Activated CD4-positive, alpha-beta T cell treated with anti-CD3 and anti-CD28 coated beads, Interleukin-2, amount 10 ng/mL, durations not matched to agents 24 days and 14 days (primary cell): Measurements from ENCODE around the gene ATP8A1. TPM values are rescaled to one million over a fixed set of nuclear protein-coding genes. Genes with fewer than 3 reads are reported as not detected.
"Not testable (repeated sequence)": the region's sequence is repeated elsewhere in the genome, so short reads cannot be mapped to it uniquely, and the experiment has no call there.

ENCODE experiments used
- DNase-seq: peaks from one replicate; pipeline ENCODE4 v3.0.0; 2022
- H3K27ac Mint-ChIP-seq: one replicate; pipeline ENCODE4 v1.8.0; 2022; ENCODE audit warnings: mild to moderate bottlenecking, mixed read lengths
- H3K27me3 Mint-ChIP-seq: one replicate; pipeline ENCODE4 v1.8.0; 2022; ENCODE audit warnings: mixed read lengths
- H3K36me3 Mint-ChIP-seq: one replicate; pipeline ENCODE4 v1.8.0; 2022; ENCODE audit warnings: low read depth, mild to moderate bottlenecking, mixed read lengths
- H3K4me1 Mint-ChIP-seq: one replicate; pipeline ENCODE4 v1.8.0; 2021; ENCODE audit warnings: mixed read lengths
- H3K4me3 Mint-ChIP-seq: one replicate; pipeline ENCODE4 v1.8.0; 2022; ENCODE audit warnings: mild to moderate bottlenecking, moderate library complexity, mixed read lengths
- H3K9me3 Mint-ChIP-seq: one replicate; pipeline ENCODE4 v1.8.0; 2021; ENCODE audit warnings: mixed read lengths
- intact Hi-C: fragments of 100-400 bp; cut with micrococcal nuclease; formaldehyde crosslinking; loops from one replicate; pipeline ENCODE4 v1.15.1; 2023
- total RNA-seq: library from RNA; stranded (reverse); gene quantifications from 2 replicates; pipeline ENCODE4 v1.2.3, GENCODE V29; 2022

ATP8A1 gene
- total RNA-seq, 1 donor from 2014 or later: 24.3 TPM

DNA sequence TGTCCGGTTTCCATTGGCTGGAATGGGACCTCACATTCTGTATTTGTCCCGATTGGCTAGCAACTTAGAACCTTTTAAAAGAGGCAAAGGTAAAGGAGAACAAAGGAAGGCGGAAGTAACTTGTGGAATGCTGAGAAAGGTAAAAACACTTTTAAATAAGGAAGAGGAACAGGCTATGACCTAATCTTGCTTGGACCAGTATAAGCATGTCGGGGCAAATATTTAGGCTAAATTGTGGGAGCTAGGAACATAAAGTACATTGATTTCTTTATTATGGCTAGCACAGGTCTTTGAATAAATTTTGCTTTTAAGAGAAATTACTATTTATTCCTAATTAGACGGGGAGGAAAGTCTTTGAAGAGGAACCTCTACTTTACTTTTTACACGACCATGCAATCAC lies 170.7 kb downstream of the ATP8A1 start:
- H3K4me1 Mint-ChIP-seq, H3K27me3 Mint-ChIP-seq, H3K9me3 Mint-ChIP-seq, DNase-seq, H3K4me3 Mint-ChIP-seq, H3K27ac Mint-ChIP-seq, H3K36me3 Mint-ChIP-seq, intact Hi-C loops: not testable (repeated sequence)

DNA sequence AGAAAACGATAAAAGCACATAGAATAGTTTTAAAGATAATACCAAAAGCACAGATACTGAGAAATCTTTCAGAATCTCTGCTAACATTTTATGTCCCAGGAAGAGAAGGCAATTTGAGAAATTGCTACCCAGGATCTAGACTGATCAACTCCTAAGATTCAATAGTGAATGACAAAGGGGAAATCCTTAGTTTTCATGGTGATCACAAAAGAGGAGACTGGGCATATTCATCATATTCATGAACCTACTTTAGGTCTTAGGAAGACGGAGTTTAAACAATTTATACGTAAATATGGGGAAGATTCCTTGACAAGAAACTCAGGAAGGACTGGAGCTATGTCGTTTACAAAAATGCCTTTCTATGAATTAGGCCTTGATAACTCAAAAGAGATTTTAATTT lies 172.3 kb downstream of the ATP8A1 start:
- Mint-ChIP-seq H3K4me1 (no peaks in the 10 kb centered on the region), H3K9me3 (no peaks in the 10 kb centered on the region), H3K36me3 (peaks cover 3% of the 10 kb centered on the region), H3K27me3 (no peaks in the 10 kb centered on the region), H3K27ac (no peak overlapping the region), H3K4me3 (no peak overlapping the region)
- intact Hi-C loops: no loop called here
- no peak for DNase-seq

DNA sequence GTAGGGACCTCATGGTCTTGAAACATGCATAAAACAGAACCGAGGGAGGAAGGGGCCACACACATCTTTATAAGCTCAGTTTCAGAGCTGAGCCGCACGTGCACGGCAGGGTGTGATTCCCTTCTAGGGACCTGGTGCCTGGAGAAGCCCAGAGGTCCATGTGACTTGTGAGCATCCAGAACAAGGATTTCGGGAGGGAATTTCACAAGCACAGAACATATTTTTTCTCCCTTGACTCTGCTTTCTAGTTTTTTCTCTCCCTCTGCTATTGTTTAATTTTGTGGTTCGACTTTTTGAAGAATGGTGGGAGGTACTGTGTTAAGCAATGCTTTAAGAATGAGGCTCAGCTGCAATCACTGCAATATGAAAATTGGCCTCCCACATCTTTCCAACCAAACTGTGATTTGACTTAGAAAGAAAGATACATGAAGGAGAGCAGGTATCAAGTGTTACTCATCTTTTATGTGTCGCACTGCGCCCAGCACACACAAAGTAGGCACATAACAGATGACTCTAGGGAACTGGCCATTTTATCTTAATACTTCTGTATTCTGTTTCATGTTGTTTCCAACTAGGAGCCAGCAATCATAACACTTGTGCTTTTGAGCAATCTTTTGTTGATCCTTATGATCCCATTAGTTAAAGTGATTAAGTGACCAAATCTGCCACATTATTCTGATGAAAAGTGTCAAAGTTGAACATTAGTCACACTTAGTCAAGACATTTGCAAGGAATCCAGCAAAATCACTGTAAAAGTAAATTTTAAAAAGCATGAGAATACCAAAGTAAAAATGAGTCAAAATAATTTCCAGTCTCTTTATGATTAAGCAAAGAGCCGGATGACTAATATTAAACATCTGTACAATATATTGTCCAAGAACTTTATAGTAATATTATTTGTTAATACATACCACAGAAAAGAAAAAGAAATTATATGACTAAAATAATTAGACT lies 173.2 kb downstream of the ATP8A1 start:
- H3K4me1 Mint-ChIP-seq: no peaks in the 10 kb centered on the region
- intact Hi-C loops: no loop called here
- no peak overlapping the region for H3K27ac Mint-ChIP-seq
- no peaks in the 10 kb centered on the region for H3K9me3 Mint-ChIP-seq
- H3K4me3 Mint-ChIP-seq: no peak overlapping the region
- peaks cover 3% of the 10 kb centered on the region for H3K36me3 Mint-ChIP-seq
- no peaks in the 10 kb centered on the region for H3K27me3 Mint-ChIP-seq
- DNase-seq: no peak

DNA sequence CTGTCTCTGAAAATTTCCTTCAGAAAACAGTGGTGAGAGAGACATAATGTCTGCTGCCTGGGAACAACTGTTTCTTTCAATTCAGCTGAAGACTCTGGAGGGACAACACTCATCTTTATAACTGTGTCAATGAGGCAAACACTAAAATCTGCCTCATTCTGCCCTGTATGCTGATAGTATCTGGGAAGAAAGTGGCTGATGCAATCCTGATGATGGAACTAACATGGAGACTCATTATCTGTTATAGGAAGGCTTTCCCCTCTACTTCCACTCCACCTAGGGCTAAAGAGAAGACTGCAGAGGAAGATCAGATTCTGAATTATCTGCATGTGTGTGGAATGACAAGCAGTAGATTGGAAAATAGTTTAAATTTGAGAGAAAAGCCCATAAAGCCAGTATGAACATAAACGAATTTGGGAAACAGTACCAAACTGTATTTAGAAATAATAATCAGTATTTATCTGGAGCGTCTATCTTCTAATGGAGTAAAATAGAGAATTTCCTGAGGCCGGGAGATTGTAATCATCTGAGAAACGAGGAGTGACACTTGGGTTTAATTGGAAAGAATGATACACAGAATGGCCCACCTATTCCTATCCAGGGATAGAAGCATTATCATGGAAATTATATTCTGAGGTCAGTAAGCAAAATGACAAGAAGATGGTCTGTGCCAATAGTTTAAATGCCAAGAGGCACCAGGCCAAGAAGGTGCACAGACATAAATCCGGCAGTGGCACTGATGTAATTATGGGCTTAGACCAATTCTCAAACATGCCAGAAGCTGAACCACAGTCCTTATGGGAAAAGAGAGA lies 174.2 kb downstream of the ATP8A1 start:
- Mint-ChIP-seq H3K27ac (no peak overlapping the region), H3K27me3 (no peaks in the 10 kb centered on the region), H3K9me3 (no peaks in the 10 kb centered on the region), H3K4me1 (no peaks in the 10 kb centered on the region), H3K4me3 (no peak overlapping the region), H3K36me3 (peaks cover 3% of the 10 kb centered on the region)
- intact Hi-C loops: no loop called here
- DNase-seq: no peak

DNA sequence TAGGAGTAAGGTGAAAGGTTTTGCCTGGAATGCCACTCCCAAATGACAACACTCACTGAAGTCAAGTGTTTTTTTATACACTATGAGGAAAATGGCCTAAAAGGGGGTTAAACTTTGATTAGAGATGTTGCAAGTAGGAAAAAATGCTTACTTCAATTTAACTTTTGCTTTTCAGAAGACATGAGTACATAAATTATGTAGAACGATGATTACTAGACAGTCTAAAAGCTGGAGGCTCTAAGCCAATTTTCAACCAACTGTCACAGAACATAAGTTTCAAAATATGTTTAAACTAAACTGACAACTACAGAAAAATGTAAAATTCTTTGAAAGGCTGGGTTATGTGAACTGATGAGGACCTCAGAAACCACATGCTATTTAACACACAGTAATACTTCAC lies 176.2 kb downstream of the ATP8A1 start:
- no peak for DNase-seq
- Mint-ChIP-seq H3K4me3 (no peak overlapping the region), H3K4me1 (no peaks in the 10 kb centered on the region), H3K27ac (no peak overlapping the region), H3K27me3 (no peaks in the 10 kb centered on the region), H3K36me3 (peaks cover 3% of the 10 kb centered on the region), H3K9me3 (no peaks in the 10 kb centered on the region)
- intact Hi-C loops: no loop called here

DNA sequence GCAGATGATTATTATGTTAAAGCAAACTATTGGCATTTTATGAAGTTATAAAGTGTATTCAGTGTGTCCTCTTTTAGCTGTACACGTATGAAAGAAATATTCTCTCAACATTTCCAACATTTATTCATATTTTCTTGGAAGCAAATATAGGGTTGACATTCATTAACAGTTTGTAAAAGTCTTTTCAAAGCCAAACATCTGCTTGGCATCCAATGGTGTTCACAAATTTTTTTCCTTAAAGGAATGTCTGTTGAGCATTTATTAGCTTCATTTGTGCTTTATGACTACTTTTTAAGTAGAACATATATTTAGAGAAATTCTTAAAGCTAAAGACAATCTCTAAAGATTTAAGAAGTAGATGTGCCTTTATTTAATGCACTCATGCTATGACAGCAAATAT lies 176.6 kb downstream of the ATP8A1 start:
- Mint-ChIP-seq H3K27ac (no peak overlapping the region), H3K9me3 (no peaks in the 10 kb centered on the region), H3K4me1 (no peaks in the 10 kb centered on the region), H3K36me3 (peaks cover 3% of the 10 kb centered on the region), H3K27me3 (no peaks in the 10 kb centered on the region), H3K4me3 (no peak overlapping the region)
- no peak for DNase-seq
- intact Hi-C loops: no loop called here

DNA sequence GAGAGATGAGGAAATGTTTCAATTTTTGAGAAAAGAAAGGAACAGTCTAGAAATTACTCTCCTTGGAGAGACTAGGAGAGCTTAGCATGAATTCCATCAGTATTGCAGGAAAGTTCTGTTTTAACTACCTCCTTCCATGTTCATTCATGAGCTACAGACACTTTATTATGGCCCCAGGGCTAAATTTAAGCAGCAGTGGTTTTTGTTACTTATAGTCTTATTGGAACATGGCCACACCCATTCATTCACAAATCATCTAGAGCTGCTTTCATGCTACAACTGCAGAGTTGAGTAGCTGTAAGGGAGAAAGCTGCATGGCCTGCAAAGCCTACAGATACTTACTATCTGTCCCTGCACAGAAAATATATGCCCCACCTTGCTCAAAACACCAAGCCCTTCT lies 178.0 kb downstream of the ATP8A1 start:
- peaks cover 2% of the 10 kb centered on the region for H3K4me1 Mint-ChIP-seq

DNA sequence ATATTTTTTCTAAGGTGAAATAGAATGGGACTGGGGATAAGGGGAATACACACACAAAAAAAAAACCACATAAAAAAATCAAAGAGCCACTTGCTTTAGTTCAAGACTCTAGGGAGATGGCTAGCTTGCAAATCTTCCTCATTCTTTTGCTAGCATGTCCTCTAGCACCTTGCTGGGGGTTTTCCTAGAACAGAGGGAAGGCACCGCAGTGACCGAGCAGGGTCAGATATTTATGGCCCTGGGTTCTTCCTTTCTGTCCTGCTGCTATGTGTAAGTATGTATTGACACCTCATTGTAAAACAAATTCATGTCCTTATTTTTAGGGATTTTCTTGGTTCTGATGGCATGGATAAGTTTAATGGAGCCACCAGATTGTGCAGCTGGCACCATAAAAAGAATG lies 178.4 kb downstream of the ATP8A1 start:
- Mint-ChIP-seq H3K27ac (no peak overlapping the region), H3K27me3 (no peaks in the 10 kb centered on the region)

More for the DNA sequence above, 178.0 kb downstream of the ATP8A1 start:
- no peaks in the 10 kb centered on the region for H3K27me3 Mint-ChIP-seq
- peaks cover 3% of the 10 kb centered on the region for H3K36me3 Mint-ChIP-seq
- no peaks in the 10 kb centered on the region for H3K9me3 Mint-ChIP-seq
- DNase-seq: no peak
- H3K27ac Mint-ChIP-seq: no peak overlapping the region
- no peak overlapping the region for H3K4me3 Mint-ChIP-seq
- intact Hi-C loops: no loop called here

DNA sequence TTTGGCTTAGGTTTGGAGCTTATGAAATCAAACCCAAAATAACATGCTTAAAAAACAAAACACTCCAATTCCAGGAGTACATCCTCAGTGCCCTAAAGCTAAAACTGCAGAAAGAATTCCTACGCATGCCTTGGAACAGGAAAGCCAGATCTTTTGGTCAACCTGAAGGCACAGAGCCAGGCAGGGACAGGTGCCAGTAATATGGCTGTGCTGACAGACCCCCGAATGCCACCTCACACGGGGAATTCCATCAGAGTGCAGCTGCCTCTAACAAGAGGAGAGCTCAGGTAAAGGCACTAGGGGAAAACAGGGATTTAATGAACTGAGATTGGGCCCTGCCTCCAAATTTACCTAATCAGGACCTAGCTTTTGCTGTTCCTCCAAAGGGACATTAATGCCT lies 182.5 kb downstream of the ATP8A1 start:
- Mint-ChIP-seq H3K36me3 (no peaks in the 10 kb centered on the region), H3K27ac (no peak overlapping the region), H3K9me3 (no peaks in the 10 kb centered on the region), H3K4me1 (peaks cover 2% of the 10 kb centered on the region), H3K27me3 (no peaks in the 10 kb centered on the region), H3K4me3 (no peak overlapping the region)
- intact Hi-C loops: no loop called here
- DNase-seq: no peak

More for the DNA sequence above, 178.4 kb downstream of the ATP8A1 start:
- H3K36me3 Mint-ChIP-seq: peaks cover 2% of the 10 kb centered on the region
- DNase-seq: no peak
- H3K9me3 Mint-ChIP-seq: no peaks in the 10 kb centered on the region
- intact Hi-C loops: no loop called here
- H3K4me3 Mint-ChIP-seq: no peak overlapping the region
- peaks cover 2% of the 10 kb centered on the region for H3K4me1 Mint-ChIP-seq

DNA sequence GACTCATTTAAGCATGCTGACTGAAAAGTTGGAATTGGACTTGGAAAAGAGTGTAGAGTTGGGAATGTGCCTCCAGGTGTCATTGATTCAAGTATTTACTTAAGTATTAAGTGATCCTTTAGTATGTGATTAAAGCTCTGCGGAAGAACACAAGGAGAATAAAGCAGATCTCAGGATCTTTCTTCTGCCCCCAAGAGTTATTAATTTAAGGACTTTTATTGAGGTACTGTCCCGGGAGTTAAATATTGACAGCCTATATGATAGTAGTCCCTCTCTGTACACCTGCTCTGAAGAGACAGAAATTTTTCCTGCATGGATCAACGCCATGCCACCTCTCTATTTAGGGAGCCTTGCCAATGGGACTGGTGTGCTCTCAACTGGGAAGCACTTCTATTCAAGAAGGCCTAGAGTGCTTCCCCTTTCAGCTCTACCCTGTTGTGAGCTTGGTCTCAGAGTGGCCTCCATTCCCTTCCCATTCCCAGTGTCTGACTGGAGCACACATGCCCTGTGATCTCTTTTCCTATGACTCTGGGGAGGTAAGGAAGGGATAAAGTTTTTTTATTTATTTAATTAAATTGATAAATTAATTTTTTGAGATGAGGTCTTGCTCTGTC lies 183.7 kb downstream of the ATP8A1 start:
- Mint-ChIP-seq H3K4me3 (no peak overlapping the region), H3K27me3 (no peaks in the 10 kb centered on the region), H3K4me1 (peaks cover 2% of the 10 kb centered on the region), H3K27ac (no peak overlapping the region), H3K36me3 (no peaks in the 10 kb centered on the region), H3K9me3 (no peaks in the 10 kb centered on the region)
- intact Hi-C loops: no loop called here
- no peak for DNase-seq

DNA sequence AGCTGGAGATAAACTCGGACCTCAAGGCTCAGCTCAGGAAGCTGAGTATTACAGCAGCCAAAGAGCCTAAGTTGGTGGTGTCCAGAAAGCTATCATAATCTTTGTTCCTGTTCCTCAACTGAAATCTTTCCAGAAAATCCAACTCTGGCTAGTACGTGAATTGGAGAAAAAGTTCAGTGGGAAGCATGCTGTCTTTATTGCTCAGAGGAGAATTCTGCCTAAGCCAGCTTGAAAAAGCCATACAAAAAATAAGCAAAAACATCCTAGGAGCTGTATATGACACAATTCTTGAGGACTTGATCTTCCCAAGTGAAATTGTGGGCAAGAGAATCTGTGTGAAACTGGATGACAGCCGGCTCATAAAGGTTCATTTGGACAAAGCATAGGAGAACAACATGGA lies 185.0 kb downstream of the ATP8A1 start:
- no peaks in the 10 kb centered on the region for H3K9me3 Mint-ChIP-seq

DNA sequence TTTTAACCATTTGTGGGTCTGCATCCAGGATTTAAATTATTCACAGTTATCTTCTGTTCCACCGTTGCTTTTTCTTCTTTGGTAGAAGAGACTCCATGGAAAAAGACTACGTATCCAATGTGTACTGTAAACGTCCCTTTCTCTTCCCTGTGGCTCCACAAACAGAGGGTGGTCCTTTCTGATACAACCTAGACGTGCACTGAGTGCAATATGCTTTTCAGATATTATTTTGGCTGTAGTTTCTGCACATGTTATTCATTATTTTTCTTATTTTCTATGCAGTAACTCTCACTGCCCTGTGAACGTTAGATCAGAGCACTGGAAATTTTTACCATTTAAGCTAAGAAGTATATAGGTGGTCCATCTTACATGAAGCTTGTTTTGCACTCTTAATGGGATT lies 186.9 kb downstream of the ATP8A1 start:
- H3K9me3 Mint-ChIP-seq: no peaks in the 10 kb centered on the region
- H3K4me3 Mint-ChIP-seq: no peak overlapping the region
- H3K36me3 Mint-ChIP-seq: no peaks in the 10 kb centered on the region
- H3K27ac Mint-ChIP-seq: no peak overlapping the region
- peaks cover 2% of the 10 kb centered on the region for H3K4me1 Mint-ChIP-seq
- intact Hi-C loops: no loop called here
- no peaks in the 10 kb centered on the region for H3K27me3 Mint-ChIP-seq
- no peak for DNase-seq

More for the DNA sequence above, 185.0 kb downstream of the ATP8A1 start:
- Mint-ChIP-seq H3K36me3 (no peaks in the 10 kb centered on the region), H3K27ac (no peak overlapping the region), H3K4me1 (peaks cover 2% of the 10 kb centered on the region), H3K27me3 (no peaks in the 10 kb centered on the region), H3K4me3 (no peak overlapping the region)
- intact Hi-C loops: no loop called here
- DNase-seq: no peak

DNA sequence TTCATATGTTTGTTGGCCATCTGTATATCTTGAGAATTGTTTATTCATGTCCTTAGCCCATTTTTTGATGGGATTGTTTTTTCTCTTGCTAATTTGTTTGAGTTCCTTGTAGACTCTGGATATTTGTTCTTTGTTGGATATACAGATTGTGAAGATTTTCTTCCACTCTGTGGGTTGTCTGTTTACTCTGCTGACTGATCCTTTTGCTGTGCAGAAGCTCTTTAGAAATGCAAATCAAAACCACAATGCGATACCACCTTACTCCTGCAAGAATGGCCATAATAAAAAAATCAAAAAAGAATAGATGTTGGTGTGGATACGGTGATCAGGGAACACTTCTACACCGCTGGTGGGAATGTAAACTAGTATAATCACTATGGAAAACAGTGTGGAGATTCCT lies 189.1 kb downstream of the ATP8A1 start:
- DNase-seq, H3K9me3 Mint-ChIP-seq, H3K27ac Mint-ChIP-seq, intact Hi-C loops, H3K4me1 Mint-ChIP-seq, H3K4me3 Mint-ChIP-seq, H3K27me3 Mint-ChIP-seq: not testable (repeated sequence)
- peaks cover 12% of the 10 kb centered on the region for H3K36me3 Mint-ChIP-seq
